NOMO-1 treated with DMSO at 0.1 percent for 48 hours (cell line): ENCODE results near the gene POTEJ.
"Not testable (repeated sequence)": the region's sequence is repeated elsewhere in the genome, so short reads cannot be mapped to it uniquely, and the experiment has no call there.

Experiments used
- DNase-seq: peaks from one replicate; lab custom pipeline; 2025; ENCODE audit not compliant: unreplicated experiment; lab: John Stamatoyannopoulos, UW

POTEJ gene

DNA sequence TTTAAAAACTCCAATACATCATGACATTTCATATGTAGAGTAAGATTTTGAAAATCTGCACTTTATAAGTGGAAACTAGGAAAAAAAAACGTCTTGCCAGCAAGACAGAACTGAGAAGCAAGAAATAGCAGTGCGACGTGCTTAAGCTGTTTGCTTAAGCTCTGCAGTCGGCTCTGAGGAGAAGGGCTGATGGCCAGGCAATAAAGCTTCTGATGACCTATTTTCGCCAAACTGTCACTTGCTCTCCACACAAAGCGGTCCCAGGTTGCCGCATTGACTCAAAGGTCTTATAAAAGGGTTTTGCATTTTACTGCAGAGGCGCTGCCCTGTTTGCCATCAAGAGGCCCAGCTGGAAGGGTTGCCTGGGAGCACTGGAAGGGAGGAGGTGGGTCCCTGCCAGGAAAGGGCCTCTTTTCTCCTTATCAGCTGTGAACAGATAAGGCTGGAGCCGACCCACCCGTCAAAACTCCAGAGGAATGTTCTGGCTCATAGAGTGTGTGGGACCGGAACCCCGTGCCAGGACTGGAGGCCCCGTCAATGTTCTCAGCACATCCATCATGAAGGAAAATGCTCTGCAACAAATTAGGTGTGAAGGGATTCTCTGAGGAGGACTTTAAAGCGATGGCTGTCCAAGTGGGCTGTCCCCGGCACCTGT, 9.5 kb upstream of the POTEJ start:
- DNase-seq: not testable (repeated sequence)

DNA sequence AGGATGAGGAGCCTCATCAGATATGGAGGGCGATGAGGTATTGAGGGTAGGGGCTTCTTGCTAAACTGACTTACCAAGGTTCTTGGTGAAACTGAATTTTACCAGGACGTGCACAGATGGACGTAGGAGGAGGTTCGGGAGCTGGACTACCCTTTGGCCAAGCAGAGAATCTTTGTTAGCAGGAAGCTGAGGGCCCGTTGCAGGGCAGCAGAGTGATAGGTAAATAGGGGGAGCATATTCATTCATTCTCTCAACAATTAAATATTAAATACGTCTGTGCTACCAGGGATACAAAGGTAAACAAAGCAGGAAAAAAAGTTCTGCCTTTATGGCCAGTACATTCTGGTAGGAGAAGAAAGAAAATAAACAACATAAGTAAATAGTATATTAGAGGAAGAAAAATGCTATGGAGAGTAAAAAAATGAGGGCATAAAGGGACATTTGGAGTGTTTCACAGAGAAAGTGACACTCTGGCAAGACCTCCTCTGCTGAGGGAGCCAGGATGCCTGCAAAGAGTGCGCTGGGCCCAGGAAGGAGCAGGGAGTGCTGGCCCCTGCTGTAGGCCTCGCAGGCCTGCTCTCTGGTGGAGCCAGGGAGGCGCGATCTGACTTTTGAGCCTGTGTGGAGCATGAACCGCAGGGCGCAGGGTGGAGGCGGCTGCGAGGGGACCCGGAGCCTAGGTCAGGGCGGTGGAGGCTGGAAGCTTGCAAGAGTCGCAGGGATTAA, 2.8 kb upstream of the POTEJ start:
- DNase-seq: not testable (repeated sequence)

DNA sequence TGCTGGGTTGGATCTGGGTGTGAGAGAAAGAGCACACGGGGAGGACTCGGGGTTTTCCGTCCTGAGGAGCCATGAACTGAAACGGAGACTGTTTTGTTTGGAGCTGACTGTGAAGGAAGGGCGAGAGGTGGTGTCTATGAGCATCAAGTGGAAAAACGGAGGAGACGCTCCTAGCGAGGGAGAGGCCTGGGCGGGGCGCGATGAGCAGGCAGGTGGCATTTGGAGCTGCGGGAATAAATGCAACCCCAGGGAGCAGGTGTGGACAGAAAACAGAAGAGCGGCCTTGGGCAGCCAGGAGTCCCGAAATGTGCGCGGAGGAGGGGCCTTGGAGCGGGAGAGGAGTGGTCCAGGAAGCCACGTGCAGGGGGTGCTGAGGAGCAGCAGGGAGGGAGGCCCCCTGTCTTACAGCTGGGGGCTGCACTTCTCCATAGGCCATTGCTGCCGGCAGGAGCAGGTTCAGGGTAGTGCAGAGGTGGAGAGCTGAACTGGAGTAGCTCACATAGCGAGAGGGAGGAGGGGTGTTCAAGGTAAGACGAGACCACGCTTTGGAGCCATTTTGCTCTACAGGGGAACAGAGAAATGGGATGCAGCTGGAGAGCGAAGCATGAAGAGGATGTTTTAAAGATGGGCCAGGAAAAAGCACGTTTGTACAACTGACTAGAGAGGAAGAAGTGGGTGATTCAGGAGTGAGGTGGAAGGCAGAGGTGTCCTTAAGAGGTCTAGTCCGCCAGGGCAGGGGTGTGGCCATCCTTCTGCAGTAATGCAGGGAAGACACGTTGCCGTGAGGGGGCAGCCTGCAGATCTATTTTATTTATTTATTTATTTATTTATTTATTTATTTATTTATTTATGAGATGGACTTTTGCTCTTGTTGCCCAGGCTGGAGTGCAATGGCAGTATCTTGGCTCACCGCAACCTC, 2.0 kb upstream of the POTEJ start:
- not testable (repeated sequence) for DNase-seq

DNA sequence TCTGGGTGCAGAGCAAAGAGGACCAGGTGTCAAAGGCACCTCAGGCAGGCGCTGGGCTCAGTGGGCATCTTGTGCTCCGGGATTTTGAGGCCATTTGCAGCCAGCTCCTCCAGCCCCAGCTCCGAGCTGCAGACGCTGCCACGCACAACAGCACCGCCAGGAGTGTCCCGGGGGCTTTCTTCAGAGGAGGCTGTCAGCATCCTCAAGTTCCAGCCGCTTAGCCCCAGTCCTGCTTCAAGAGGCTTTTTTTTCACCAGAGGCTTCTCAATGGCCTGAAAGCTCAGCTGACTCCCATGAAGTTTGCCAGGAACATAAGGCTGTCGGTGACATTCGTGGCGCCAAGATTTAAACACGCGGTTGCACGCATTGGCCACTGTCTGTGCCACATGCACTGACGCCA, 754 bp upstream of the POTEJ start:
- not testable (repeated sequence) for DNase-seq

DNA sequence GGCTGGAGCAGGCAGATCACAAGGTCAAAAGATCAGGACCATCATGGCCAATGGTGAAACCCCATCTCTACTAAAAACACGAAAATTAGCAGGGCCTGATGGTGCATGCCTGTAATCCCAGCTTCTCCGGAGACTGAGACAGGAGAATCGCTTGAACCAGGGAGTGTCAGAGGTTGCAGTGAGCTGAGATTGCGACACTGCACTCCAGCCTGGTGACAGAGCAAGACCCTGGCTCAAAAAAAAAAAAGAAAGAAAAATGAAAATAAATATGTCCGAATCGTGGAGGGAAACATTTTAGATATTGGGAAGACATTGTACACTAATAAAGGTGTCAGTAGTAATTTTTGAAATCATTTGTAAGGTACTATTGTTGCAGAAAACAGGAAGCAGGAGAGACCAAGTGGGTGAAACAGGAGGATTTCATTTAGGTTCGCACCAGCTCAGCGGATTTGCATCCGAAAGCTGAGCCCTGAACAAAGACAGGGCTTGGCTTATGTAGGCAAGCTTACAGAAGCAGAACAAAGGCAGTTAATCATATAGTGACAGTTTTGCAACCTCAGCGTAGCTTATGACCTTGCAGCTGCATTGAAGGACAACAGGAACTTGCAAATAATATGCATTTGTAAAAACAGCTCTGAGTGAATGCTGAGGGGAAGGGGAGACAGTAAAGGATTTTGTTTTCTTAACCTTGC, 17.7 kb downstream of the POTEJ start:
- not testable (repeated sequence) for DNase-seq

DNA sequence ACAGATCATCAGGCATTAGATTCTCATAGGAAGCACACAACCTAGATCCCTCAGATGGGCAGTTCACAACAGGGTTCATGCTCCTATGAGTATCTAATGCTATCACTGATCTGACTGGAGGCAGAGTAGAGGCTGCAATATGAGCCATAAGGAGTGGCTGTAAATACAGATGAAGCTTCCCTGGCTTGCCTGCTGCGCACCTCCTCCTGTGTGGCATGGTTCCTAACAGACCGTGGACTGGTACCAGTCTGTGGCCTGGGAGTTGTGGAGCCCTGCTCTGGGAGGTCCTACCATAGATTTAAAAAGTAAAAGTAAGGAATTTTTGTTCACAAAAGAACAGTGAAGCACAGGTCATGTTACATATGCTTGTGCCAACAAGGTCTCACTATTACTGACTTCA, 27.7 kb downstream of the POTEJ start:
- not testable (repeated sequence) for DNase-seq

DNA sequence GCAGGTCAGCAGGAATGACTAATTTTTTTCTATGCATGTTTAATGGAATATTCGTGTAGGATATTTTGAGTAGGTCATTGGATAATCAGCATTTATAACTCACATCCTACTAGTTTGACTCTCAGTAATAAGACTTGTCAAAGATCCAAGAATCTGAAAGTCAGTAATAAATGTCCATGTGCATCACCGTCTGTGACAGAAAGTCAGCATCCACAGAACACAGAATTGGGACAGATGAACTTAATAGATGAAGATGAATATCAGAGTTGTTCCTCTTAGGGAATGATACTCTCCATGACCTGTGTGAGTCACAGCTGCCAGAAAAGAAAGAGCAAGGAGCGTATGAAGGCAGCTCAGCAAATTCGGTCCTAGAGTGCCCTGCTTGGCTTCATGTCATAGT, 30.4 kb downstream of the POTEJ start:
- not testable (repeated sequence) for DNase-seq

DNA sequence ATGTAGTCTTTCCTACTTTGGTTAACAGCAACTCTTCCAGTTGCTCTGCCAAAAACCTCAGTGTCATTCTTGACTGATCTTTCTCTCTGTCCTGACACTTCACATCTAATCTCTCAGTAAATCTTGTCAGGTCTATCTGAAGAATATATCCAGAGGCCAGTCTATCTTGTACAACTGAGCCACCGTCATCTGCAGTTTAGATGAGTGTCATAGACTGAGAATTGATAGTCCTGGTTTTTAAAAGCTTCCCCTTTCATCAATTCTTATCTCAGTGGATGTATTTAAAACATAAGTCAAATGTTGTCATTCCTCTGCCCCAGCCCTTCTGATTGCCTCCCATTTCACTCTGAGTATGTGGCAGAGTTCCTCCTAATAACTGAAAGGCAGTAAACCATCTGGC, 38.0 kb downstream of the POTEJ start:
- not testable (repeated sequence) for DNase-seq

DNA sequence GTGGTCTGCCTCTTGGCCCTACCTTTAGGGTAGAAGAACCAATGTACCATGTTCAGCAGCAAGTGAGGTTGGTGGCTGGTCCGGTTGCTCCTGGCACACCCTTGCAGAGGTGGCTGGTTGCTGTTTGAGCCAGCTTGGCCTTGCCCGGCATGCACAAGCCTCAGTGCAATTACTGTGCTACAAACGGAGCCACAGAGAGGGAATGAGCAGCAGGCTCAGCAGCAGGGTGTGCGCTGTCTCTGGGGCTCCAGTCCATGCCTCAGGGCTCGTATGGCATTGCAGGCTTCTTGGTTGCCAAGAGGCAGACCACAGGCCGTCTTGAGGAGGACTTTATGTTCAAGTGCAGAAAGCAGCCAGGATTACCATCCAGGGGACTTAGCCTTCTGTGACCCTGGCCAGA, 53.3 kb downstream of the POTEJ start:
- not testable (repeated sequence) for DNase-seq

DNA sequence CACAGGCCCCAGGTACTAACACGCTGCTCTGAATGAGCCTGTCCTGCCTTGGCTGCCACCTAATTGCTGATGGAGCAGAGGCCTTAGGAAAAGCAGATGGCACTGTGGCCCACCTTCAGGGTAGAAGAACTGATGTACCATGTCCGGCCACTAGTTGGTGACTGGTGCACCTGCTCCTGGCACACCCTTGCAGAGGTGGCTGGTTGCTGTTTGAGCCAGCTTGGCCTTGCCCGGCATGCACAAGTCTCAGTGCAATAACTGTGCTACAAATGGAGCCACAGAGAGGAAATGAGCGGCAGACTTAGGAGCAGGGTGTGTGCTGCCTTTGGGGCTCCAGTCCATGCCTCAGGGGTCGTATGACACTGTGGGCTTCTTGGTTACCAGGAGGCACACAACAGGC, 54.4 kb downstream of the POTEJ start:
- not testable (repeated sequence) for DNase-seq

DNA sequence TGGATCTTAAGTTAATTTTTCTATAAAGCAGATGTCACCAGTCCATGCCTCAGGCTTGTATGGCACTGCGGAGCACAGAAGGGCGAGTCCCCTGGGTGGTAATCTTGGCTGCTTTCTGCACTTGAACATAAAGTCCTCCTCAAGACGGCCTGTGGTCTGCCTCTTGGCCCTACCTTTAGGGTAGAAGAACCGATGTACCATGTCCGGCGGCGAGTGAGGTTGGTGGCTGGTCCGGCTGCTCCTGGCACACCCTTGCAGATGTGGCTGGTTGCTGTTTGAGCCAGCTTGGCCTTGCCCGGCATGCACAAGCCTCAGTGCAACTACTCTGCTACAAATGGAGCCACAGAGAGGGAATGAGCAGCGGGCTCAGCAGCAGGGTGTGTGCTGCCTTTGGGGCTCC, 56.3 kb downstream of the POTEJ start:
- not testable (repeated sequence) for DNase-seq

DNA sequence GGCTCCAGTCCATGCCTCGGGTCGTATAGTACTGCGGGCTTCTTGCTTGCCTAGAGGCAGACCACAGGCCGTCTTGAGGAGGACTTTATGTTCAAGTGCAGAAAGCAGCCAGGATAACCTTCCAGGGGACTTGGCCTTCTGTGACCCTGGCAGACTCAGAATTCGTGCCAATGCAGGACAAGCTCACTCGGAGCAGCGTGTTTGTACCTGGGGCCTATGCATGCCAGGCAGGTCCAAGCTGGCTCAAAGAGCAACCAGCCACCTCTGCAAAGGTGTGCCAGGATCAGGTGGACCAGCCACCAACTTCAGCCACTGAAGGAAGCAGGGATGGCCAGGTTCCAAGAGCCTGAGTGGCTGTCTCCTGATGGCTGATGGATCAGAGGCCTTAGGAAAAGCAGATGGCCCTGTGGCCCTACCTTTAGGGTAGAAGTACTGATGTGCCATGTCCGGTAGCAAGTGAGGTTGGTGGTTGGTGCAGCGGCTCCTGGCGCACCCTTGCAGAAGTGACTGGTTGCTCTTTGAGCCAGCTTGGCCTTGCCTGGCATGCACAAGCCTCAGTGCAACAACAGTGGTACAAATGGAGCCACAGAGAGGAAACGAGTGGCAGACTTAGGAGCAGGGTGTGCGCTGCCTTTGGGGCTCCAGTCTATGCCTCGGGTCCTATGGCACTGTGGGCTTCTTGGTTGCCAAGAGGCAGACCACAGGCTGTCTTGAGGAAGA, 58.9 kb downstream of the POTEJ start:
- not testable (repeated sequence) for DNase-seq

DNA sequence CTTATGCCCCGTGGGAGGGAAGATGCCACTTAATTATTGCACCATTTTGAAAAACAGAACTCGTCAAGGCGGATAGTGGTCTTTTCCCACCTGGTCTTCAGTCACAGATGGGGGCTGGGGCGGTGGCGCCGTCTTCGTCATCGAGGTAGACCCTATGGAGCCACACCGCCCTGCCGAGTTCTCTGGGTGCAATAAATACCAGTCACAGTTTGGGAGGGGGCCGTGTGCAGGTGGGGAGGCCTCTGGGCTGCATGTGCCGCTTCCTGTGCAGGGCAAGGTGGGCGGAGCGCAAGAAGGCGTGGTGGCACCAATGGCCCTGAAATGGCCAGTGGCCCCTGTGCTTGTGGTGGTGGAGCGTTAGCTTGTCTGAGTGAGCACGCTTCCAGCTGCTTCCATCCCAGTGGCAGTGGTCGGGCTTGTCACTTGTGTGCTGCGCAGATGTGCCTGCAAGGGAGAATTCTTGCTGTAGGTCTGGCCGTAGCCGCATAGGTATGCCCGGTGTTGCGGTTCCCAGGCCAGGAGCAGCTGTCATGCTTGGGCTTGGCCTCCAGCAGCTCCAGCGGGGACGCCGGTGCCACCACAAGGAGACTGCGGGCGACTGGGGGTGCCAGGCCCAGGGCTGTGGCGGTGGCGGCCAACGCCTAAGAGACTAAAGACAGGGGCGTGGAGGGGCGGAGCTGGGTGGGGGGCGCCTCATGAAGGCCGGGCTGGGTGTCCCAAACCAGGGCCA, 81.0 kb downstream of the POTEJ start:
- not testable (repeated sequence) for DNase-seq

DNA sequence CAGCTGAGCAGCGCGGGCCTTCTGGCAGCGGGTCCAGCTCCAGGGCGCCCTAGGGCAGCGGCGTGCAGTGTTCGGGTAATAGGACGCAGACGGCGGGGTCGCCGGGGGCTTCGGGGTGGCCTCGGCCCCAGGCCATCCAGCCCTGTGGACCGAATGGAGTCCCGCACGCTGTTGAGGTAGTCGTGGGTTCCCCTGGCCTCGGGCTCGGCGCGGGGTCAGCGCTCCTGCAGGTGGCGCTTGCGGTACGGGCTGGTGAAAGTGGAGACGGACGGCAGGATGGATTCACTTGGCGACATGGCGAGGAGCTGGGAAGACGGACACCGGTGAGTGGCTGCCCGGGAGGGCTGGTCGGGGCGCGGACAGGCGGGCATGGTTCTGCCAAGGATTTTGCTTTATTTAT, 82.2 kb downstream of the POTEJ start:
- not testable (repeated sequence) for DNase-seq

DNA sequence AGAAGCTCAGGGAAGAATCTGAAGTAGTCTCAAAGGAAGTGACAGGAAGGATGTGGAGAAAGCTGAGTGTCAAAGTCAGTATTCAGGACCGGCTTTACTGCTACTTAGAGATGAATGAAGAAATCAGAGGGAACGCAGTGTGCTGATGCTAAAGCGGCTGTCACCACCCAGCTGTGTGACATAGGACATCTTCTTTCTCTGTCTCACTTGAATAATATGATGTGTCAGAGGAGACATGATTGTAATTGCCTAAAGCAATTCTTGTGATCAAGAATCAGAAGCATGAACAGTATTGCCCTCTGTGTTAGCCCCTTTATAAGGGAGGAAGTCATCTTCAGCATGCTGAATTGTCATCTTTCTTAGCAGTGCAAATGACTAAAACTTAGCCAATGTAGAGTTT, 92.0 kb downstream of the POTEJ start:
- DNase-seq: not testable (repeated sequence)
